K562 (cell line): Measurements from ENCODE around the gene COPS9. TPM values are rescaled to one million over a fixed set of nuclear protein-coding genes. Genes with fewer than 3 reads are reported as not detected.

Source experiments
- ATF7 ChIP-seq: fragments of 450-650 bp; IDR thresholded peaks from 2 replicates; pipeline ENCODE4 v1.7.1; 2014; ENCODE audit warnings: mild to moderate bottlenecking, moderate library complexity
- CBFA2T3 ChIP-seq: fragments of 450-650 bp; IDR thresholded peaks from 2 replicates; pipeline ENCODE4 v1.6.1; 2017
- CREBBP ChIP-seq: IDR thresholded peaks from one replicate; pipeline ENCODE4 v1.6.1; 2012; ENCODE audit warnings: low read depth, mild to moderate bottlenecking, control low read depth, inconsistent platforms, low read length
- CREM ChIP-seq: IDR thresholded peaks from 2 replicates; pipeline ENCODE4 v1.6.1; 2014; ENCODE audit warnings: antibody characterized with exemption, low read depth
- FOXM1 ChIP-seq, 2 experiments: fragments of 450-650 bp in 1 of 2; sonication (generic) in 1 of 2; formaldehyde crosslinking in 1 of 2; IDR thresholded peaks; 2 replicates each; pipeline versions ENCODE4 v1.6.1 to v1.9.0; 2017 to 2022; ENCODE audit warnings: low read depth in 2 of 2, mild to moderate bottlenecking in 2 of 2, missing genetic modification reagents in 1 of 2, moderate library complexity in 1 of 2
- GABPB1 ChIP-seq: sonication (generic); formaldehyde crosslinking; IDR thresholded peaks from 2 replicates; pipeline ENCODE4 v1.8.0; 2022; ENCODE audit warnings: mild to moderate bottlenecking, missing genetic modification reagents
- KAT2B ChIP-seq: IDR thresholded peaks from one replicate; pipeline ENCODE4 v1.6.1; 2012; ENCODE audit warnings: low read depth, mild to moderate bottlenecking, control low read depth, inconsistent platforms, low read length, moderate library complexity
- MCM5 ChIP-seq: fragments of 450-650 bp; IDR thresholded peaks from 2 replicates; pipeline ENCODE4 v1.6.1; 2016; ENCODE audit warnings: low read depth
- PHF20 ChIP-seq: fragments of 450-650 bp; IDR thresholded peaks from 2 replicates; pipeline ENCODE4 v1.6.1; 2018; ENCODE audit not compliant: partially characterized antibody
- RAD51 ChIP-seq: fragments of 450-650 bp; IDR thresholded peaks from 2 replicates; pipeline ENCODE4 v1.7.1; 2016; ENCODE audit warnings: low read depth, mild to moderate bottlenecking, borderline replicate concordance
- SMAD1 ChIP-seq: fragments of 150-350 bp; IDR thresholded peaks from 2 replicates; pipeline ENCODE4 v1.6.1; 2014; ENCODE audit warnings: low read length, low read depth; ENCODE audit not compliant: partially characterized antibody
- TAF15 ChIP-seq: fragments of 200-400 bp; formaldehyde crosslinking; IDR thresholded peaks from 2 replicates; pipeline ENCODE4 v1.6.1; 2017; ENCODE audit warnings: mild to moderate bottlenecking, low read depth, low read length, moderate library complexity
- ZFX ChIP-seq: sonication (generic); formaldehyde crosslinking; IDR thresholded peaks from 2 replicates; pipeline ENCODE4 v1.8.0; 2022; ENCODE audit warnings: mild to moderate bottlenecking, missing genetic modification reagents, moderate library complexity
- ZNF583 ChIP-seq: fragments of 250-450 bp; sonication (Bioruptor Pico); IDR thresholded peaks from 2 replicates; pipeline ENCODE4 v1.4.0; 2020
- ZSCAN29 ChIP-seq: fragments of 450-650 bp; IDR thresholded peaks from 2 replicates; pipeline ENCODE4 v1.6.1; 2017
- polyA plus RNA-seq, 8 experiments: library from polyadenylated mRNA; depleted of rRNA in 4 of 8; stranded (reverse) in 5 of 8; unstranded in 3 of 8; fragments of >200 nt; fragmentation: Nextera tagmentation in 2 of 8; fragmentation: Illumina TruSeq in 1 of 8; extraction: Ambion mirVana in 2 of 8; extraction: Trizol in 1 of 8; gene quantifications; 2 replicates each; pipeline versions ENCODE4 v1.2.1 to v1.2.3, GENCODE V29; 2011 to 2014; ENCODE audit warnings: inconsistent platforms in 1 of 8, missing spikeins in 1 of 8
- total RNA-seq, 7 experiments: library from RNA; depleted of rRNA in 6 of 7; stranded (reverse); fragments of >200 nt in 6 of 7; fragmentation: Illumina TruSeq in 2 of 7; extraction: Trizol in 2 of 7; gene quantifications; 2 replicates each; pipeline versions ENCODE4 v1.2.1 to v1.2.3, GENCODE V29; 2011 to 2021; ENCODE audit warnings: low replicate concordance in 1 of 7
- TF ChIP-seq, protein P1 (sequence below): fragments of 250-450 bp; sonication (Bioruptor Pico); IDR thresholded peaks from 2 replicates; pipeline ENCODE4 v1.5.0; 2021; ENCODE audit warnings: mild to moderate bottlenecking, moderate library complexity
- TF ChIP-seq, protein P2 (sequence below): fragments of 250-450 bp; sonication (Bioruptor Pico); IDR thresholded peaks from 2 replicates; pipeline ENCODE4 v1.8.0; 2021; ENCODE audit warnings: mild to moderate bottlenecking, moderate library complexity
- TF ChIP-seq, protein P3 (sequence below): fragments of 450-650 bp; conservative IDR thresholded peaks from 2 replicates; pipeline ENCODE4 v1.6.1; 2016; ENCODE audit warnings: missing genetic modification characterization, low read depth, mild to moderate bottlenecking, missing compliant biosample characterization, moderate library complexity
- TF ChIP-seq, protein P4 (sequence below): fragments of 250-450 bp; sonication (Bioruptor Pico); IDR thresholded peaks from 2 replicates; pipeline ENCODE4 v1.9.0; 2021; ENCODE audit warnings: mild to moderate bottlenecking
- TF ChIP-seq, protein P5 (sequence below): IDR thresholded peaks from 2 replicates; pipeline ENCODE4 v1.6.1; 2014; ENCODE audit warnings: antibody characterized with exemption
- TF ChIP-seq, protein P6 (sequence below): fragments of 250-450 bp; sonication (Bioruptor Pico); IDR thresholded peaks from 2 replicates; pipeline ENCODE4 v1.4.0; 2020

The COPS9 gene
- total and polyA plus RNA-seq, 9 of the 15 experiments (the other 6 are each of a cell fraction or from before 2014, with no cell fraction given), result 55.0 to 281 (median 99.9) TPM

DNA sequence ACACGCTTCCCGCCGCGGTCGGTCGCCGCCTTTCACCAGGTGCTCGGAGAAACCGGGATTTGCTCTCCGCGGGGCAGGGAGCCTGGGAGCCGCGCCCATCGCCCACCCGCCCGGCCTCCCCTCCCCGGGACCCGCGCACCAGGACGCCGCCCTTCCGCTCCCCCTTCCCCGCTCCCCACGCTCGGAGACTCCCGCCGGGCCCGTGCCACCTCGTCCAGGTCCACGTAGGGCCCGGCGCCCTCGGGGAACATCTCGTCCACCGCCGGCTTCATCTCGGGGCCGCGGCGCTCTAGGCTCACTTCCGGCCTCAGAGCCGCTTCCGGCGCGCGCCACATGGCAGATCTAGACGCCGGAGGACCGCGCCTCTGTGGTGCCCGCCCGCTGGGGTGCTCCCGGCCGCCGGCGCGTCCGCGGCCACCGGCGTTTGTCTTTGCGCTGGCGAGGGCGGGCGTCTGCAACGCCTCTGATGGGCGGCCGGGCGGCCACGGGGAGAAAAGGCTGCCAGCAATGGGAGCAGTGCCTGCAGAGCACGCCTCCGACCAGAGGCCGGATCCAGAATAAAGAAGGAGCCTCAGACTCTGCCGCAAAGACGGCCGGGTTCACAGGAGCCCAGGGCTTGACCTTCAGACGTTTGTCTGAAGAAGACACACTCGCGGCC, at the start of gene COPS9 (continued):
- TF ChIP-seq, protein P1, sequence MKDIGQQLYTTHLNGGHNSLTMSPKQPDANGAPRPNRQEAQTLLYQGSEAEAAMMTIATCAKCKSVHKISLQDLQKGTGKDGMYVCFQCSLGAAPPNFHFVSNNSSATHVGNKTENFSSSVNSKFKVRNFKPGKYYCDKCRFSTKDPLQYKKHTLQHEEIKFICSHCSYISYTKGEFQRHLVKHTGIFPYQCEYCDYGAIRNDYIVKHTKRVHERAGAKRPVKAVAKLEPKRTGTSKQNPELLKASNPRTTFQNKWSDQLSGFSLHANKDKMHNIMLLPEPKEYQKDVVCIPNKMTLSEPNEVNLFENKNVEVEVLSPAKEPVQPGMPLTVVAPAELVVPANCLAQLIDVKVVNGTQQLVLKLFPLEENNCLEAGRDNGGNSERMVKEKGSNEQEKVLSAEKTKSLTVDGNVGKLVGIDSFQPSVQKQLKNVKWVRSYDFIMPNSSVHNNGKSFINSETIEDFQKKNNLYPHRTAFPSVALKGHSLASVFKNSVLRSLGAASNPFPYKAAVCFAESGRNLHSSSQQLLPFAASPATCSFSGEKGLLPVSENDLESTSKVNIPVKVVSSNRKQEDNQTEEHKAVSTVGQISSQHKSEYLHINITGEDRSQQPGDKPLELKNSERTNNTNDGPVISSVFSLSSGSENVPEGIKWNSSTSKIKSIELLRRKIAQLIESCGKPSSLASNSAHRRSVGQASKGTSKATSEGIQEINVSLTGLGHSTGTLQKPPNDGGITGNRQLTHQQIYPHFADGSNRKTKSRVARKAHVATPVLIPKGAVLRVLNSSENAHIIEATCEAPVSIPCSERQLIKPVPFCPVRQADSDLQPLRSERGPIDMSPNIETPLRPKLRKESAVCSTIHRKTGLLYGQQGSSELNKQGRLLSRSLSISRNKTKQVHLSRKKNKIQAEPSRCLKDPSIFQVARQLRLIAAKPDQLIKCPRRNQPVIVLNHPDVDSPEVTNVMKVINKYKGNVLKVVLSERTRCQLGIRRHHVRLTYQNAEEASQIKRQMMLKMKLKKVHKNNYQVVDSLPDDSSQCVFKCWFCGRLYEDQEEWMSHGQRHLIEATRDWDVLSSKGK (CRISPR knock-in tag), result no peak
- peak; percentile 35; the same call in 1 of the 2 replicates for TF ChIP-seq CREM
- TF ChIP-seq ZSCAN29, result no peak
- TF ChIP-seq GABPB1 (CRISPR knock-in tag), result peak; percentile 95
- TF ChIP-seq CREBBP, result no peak
- no peak for TF ChIP-seq RAD51
- TF ChIP-seq FOXM1 (IDR thresholded peaks at IDR 0.05; ENCODE audit: low read depth), result no peak
- TF ChIP-seq FOXM1 (CRISPR knock-in tag; IDR thresholded peaks at IDR 0.05; ENCODE audit: low read depth), result no peak
- TF ChIP-seq, protein P2, sequence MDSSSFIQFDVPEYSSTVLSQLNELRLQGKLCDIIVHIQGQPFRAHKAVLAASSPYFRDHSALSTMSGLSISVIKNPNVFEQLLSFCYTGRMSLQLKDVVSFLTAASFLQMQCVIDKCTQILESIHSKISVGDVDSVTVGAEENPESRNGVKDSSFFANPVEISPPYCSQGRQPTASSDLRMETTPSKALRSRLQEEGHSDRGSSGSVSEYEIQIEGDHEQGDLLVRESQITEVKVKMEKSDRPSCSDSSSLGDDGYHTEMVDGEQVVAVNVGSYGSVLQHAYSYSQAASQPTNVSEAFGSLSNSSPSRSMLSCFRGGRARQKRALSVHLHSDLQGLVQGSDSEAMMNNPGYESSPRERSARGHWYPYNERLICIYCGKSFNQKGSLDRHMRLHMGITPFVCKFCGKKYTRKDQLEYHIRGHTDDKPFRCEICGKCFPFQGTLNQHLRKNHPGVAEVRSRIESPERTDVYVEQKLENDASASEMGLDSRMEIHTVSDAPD (CRISPR knock-in tag), result no peak
- no peak for TF ChIP-seq ZNF583 (CRISPR knock-in tag)
- TF ChIP-seq KAT2B, result no peak
- TF ChIP-seq, protein P3, sequence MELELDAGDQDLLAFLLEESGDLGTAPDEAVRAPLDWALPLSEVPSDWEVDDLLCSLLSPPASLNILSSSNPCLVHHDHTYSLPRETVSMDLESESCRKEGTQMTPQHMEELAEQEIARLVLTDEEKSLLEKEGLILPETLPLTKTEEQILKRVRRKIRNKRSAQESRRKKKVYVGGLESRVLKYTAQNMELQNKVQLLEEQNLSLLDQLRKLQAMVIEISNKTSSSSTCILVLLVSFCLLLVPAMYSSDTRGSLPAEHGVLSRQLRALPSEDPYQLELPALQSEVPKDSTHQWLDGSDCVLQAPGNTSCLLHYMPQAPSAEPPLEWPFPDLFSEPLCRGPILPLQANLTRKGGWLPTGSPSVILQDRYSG (tag), result no peak
- TF ChIP-seq, protein P4, sequence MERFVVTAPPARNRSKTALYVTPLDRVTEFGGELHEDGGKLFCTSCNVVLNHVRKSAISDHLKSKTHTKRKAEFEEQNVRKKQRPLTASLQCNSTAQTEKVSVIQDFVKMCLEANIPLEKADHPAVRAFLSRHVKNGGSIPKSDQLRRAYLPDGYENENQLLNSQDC (CRISPR knock-in tag), result no peak
- TF ChIP-seq ATF7, result no peak; the same call in 1 of the 2 replicates
- no peak for TF ChIP-seq MCM5
- peak; percentile 65 for TF ChIP-seq ZFX (CRISPR knock-in tag)
- TF ChIP-seq CBFA2T3, result no peak
- peak; percentile 91 for TF ChIP-seq PHF20
- TF ChIP-seq, protein P5, sequence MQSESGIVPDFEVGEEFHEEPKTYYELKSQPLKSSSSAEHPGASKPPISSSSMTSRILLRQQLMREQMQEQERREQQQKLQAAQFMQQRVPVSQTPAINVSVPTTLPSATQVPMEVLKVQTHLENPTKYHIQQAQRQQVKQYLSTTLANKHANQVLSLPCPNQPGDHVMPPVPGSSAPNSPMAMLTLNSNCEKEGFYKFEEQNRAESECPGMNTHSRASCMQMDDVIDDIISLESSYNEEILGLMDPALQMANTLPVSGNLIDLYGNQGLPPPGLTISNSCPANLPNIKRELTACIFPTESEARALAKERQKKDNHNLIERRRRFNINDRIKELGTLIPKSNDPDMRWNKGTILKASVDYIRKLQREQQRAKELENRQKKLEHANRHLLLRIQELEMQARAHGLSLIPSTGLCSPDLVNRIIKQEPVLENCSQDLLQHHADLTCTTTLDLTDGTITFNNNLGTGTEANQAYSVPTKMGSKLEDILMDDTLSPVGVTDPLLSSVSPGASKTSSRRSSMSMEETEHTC, result no peak
- no peak for TF ChIP-seq SMAD1
- TF ChIP-seq, protein P6, sequence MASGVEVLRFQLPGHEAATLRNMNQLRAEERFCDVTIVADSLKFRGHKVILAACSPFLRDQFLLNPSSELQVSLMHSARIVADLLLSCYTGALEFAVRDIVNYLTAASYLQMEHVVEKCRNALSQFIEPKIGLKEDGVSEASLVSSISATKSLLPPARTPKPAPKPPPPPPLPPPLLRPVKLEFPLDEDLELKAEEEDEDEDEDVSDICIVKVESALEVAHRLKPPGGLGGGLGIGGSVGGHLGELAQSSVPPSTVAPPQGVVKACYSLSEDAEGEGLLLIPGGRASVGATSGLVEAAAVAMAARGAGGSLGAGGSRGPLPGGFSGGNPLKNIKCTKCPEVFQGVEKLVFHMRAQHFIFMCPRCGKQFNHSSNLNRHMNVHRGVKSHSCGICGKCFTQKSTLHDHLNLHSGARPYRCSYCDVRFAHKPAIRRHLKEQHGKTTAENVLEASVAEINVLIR (CRISPR knock-in tag), result no peak
- TF ChIP-seq TAF15, result no peak
